T-cell (primary cell): Measurements from ENCODE around the gene CAPRIN2. TPM values are rescaled to one million over a fixed set of nuclear protein-coding genes. Genes with fewer than 3 reads are reported as not detected.
A peak's percentile ranks its signal among the peaks of the same experiment; 100 is the strongest.

Source experiments
- ATAC-seq, 4 experiments: fragments of 200-7000 bp in 3 of 4; fragments of 150-1000 bp in 1 of 4; cut with Tn5 transposase; replicated peaks in 1 of 4; 1 replicate in 3 of 4; 2 replicates in 1 of 4; pipeline ENCODE4 v1.10.0; 2021; ENCODE audit warnings: moderate library complexity in 3 of 4, mild to moderate bottlenecking in 2 of 4, moderate number of reproducible peaks in 1 of 4
- CTCF ChIA-PET, 2 donors: fragments of 300-600 bp; sonication (Branson Sonifier 250); formaldehyde crosslinking; loops; one replicate each; lab custom pipeline; 2022; ENCODE audit warnings: antibody characterized with exemption in 2 of 2; lab: Charles Lee
- POLR2A ChIA-PET, 2 donors: fragments of 300-600 bp; sonication (Branson Sonifier 250); formaldehyde crosslinking; loops; one replicate each; lab custom pipeline; 2022; ENCODE audit warnings: antibody characterized with exemption in 2 of 2; lab: Charles Lee
- DNase-seq, 35 experiments: peaks; one replicate each; pipeline versions ENCODE4 v3.0.0 to v3.0.0-alpha.2; 2013 to 2023
- H3K27ac ChIP-seq: one replicate; pipeline ENCODE4 v1.5.1; 2013; ENCODE audit warnings: low read length
- H3K27me3 ChIP-seq, 2 experiments: replicated peaks in 1 of 2; 1 replicate in 1 of 2; 2 replicates in 1 of 2; pipeline versions ENCODE4 v1.6.1 to v1.7.0; 2013; ENCODE audit warnings: low read length in 1 of 2, mixed read lengths in 1 of 2; ENCODE audit not compliant: control insufficient read depth in 2 of 2, insufficient read depth in 2 of 2; ENCODE audit errors: extremely low read depth in 1 of 2
- H3K36me3 ChIP-seq, 2 donors: 1 replicate in 1 of 2; 2 replicates in 1 of 2; pipeline versions ENCODE4 v1.6.1 to v1.7.0; 2013; ENCODE audit warnings: low read length in 1 of 2; ENCODE audit not compliant: control insufficient read depth in 2 of 2, insufficient read depth in 1 of 2; ENCODE audit errors: extremely low read depth in 1 of 2
- H3K4me1 ChIP-seq, 2 experiments: 1 replicate in 1 of 2; 2 replicates in 1 of 2; pipeline versions ENCODE4 v1.6.1 to v1.7.0; 2013; ENCODE audit warnings: low read length in 2 of 2, mixed read lengths in 1 of 2; ENCODE audit not compliant: insufficient read depth in 2 of 2, control insufficient read depth in 1 of 2; ENCODE audit errors: extremely low read depth in 1 of 2
- H3K4me3 ChIP-seq, 2 donors: 1 replicate in 1 of 2; 2 replicates in 1 of 2; pipeline versions ENCODE4 v1.5.1 to v1.7.0; 2013; ENCODE audit warnings: mild to moderate bottlenecking in 2 of 2, low read length in 1 of 2, moderate library complexity in 1 of 2; ENCODE audit not compliant: control insufficient read depth in 1 of 2; ENCODE audit errors: extremely low read depth in 1 of 2
- H3K9me3 ChIP-seq: 2 replicates; pipeline ENCODE4 v1.7.0; 2013
- H3K27ac Mint-ChIP-seq, 2 donors: one replicate each; pipeline ENCODE4 v1.8.0; 2020 to 2021; ENCODE audit warnings: mild to moderate bottlenecking in 2 of 2, mixed read lengths in 2 of 2
- H3K27me3 Mint-ChIP-seq, 2 donors: one replicate each; pipeline ENCODE4 v1.8.0; 2021 to 2022; ENCODE audit warnings: mixed read lengths in 2 of 2
- H3K36me3 Mint-ChIP-seq: one replicate; pipeline ENCODE4 v1.8.0; 2021; ENCODE audit warnings: mixed read lengths
- H3K4me1 Mint-ChIP-seq, 3 donors: one replicate each; pipeline ENCODE4 v1.8.0; 2020 to 2022; ENCODE audit warnings: mixed read lengths in 3 of 3, mild to moderate bottlenecking in 1 of 3
- H3K4me3 Mint-ChIP-seq, 3 donors: one replicate each; pipeline ENCODE4 v1.8.0; 2020 to 2022; ENCODE audit warnings: mild to moderate bottlenecking in 3 of 3, mixed read lengths in 3 of 3, moderate library complexity in 3 of 3
- H3K9me3 Mint-ChIP-seq, 3 donors: one replicate each; pipeline ENCODE4 v1.8.0; 2020 to 2022; ENCODE audit warnings: mixed read lengths in 3 of 3
- WGBS: methylation state at CpG from one replicate; pipeline ENCODE4 v1.1.5; 2013; ENCODE audit warnings: missing lambda C conversion rate; ENCODE audit not compliant: insufficient coverage; 5-methylcytosine and 5-hydroxymethylcytosine counted together
- total RNA-seq, 35 experiments: library from RNA in 6 of 35; stranded (reverse) in 6 of 35; fragments of 120-200 nt in 1 of 35; gene quantifications; one replicate each; pipeline versions ENCODE4 v1.2.1 to v1.2.4 and lab custom pipeline; 2013 to 2026

The CAPRIN2 gene
- total RNA-seq, 5 donors from 2014 or later (not counting 1 experiment from before 2014, with no cell fraction given): 26.3 to 38.9 (median 33.3) TPM

DNA sequence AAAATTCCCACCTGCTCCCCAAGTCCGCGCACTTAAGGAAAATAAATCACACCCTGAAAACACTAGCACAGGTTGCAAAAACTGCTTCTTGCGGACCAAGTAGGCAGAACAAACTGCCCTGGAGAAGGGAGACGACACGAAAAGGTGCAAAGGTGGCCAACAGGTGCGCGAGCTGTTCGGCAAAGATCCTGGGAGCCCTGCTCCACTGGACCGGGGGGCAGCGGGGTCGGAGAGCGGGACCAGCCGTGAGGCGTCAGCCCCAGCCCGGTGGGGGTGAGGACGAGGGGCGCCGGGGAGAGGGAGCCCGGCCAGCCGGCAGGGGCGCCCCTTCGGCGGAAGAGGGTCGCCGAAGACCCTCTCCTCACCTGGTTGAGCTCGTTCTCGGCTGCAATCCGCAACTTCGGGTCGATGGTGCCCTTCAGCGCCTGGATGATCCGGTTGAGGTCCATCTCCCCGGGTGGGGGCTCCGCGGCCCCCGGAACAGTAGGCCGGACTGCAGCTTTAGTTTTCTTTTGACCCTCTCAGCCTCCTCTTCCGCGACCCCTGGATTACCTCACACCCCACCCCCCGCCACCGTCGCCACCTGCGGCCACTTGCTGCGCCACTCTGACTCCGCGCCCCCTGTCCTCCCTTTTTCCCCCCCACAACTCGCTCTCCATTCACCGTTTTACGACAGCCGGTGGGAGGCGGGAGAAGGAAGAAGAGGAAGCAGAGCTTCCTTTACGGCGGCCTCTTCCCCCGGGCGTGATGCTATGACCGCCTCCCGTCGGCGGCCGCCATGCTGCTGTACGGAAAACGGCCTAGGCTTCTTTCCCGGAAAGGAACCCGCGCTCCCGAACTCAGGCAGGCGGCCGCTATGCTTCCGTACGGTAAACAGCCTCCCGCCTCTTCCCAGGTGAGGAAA, 59.3 kb downstream of the CAPRIN2 start, which contains the start of gene IPO8:
Gene IPO8 (minus strand): TSS at position 671 of the 904 bp plus-strand sequence. CDS start 222 bp downstream, at position 449.
- peaks cover 45 to 50% (median 48%) of the 10 kb centered on the region in 3 donors for H3K4me1 Mint-ChIP-seq
- POLR2A ChIA-PET: interaction anchor here (0.5 to 0.7 kb wide), 4 partner anchors 8 to 631 kb away, joined by 3 to 9 read pairs (median 4); partner anchors contain the start of gene SINHCAF (in 1 of the 2)

DNA sequence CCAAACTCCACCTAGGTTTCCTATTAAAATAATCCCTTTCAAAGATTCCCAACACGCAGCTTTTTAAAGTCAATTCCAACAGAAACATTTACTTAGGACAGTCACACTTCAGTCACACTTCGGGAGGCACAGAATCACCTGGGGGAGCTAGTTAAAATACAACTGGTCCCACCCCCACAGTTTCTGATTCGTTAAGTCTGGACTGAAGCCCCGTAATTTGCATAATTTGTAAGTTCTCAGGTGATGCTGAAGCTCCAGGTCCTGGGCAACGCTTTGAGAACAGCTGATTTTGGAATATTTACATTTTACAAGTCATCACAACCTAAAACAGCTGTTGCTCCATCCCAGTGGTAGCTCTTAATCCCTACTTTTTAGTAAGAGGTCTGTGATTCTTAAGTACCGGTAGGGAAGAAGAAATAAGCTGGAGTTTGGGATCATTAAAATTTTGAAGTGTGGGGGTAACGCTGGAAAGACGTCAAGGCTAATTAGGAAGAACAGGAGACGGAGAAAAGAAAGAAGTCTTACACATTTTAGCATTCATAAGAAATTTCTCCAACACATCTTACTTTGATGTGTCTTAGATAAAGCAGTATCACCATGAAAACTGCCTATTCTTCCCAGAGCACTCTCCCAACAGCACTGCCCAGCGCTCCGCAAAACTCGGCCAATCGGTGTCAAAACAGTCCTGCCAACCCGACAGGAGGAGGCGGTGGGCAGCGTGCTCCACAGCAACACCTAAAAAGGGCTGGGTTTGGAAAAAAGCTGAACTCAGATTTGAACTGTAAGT, 60.1 kb downstream of the CAPRIN2 start:
- 15% methylated on average over 7 of the region's 16 CpGs for WGBS
- Mint-ChIP-seq H3K4me3 (peak overlapping the region; percentile 95 to 97 (median 96)), H3K36me3 (peaks cover 4% of the 10 kb centered on the region), H3K9me3 (no peaks in the 10 kb centered on the region), H3K27me3 (no peaks in the 10 kb centered on the region), H3K27ac (peak overlapping the region; percentile 62 to 81), H3K4me1 (peaks cover 48 to 54% (median 48%) of the 10 kb centered on the region in 3 donors)
- peak in 8 of 35 experiments; percentile 2 to 17 (median 10) for DNase-seq
- ChIA-PET POLR2A (interaction anchor here in 1 of 2 donors (0.6 kb wide), 2 partner anchors 31 to 1520 kb away, joined by 3 read pairs; no protein-coding TSS in a partner anchor), CTCF (interaction anchor here (0.6 to 2.3 kb wide), 6 partner anchors 13 to 455 kb away, joined by 3 to 12 read pairs (median 5); partner anchors contain the start of gene CAPRIN2 (in 1 of the 2))
- H3K27me3 ChIP-seq: no peaks in the 10 kb centered on the region
- peak in 2 of 4 experiments; percentile 15 to 19 for ATAC-seq
- H3K4me3 ChIP-seq: peak overlapping the region; percentile 88 to 92
- H3K9me3 ChIP-seq: no peaks in the 10 kb centered on the region
- H3K4me1 ChIP-seq: peaks cover 17 to 21% of the 10 kb centered on the region in 2 experiments
- no peak overlapping the region for H3K27ac ChIP-seq
- no peaks in the 10 kb centered on the region for H3K36me3 ChIP-seq

More for the DNA sequence above, 59.3 kb downstream of the CAPRIN2 start, which contains the start of gene IPO8:
- Mint-ChIP-seq H3K27me3 (no peaks in the 10 kb centered on the region), H3K9me3 (no peaks in the 10 kb centered on the region), H3K4me3 (peak within 1 kb of the TSS; percentile 95 to 97 (median 96)), H3K36me3 (no peaks in the 10 kb centered on the region), H3K27ac (peak within 1 kb of the TSS; percentile 87 to 93)
- Histone ChIP-seq H3K27me3 (no peaks in the 10 kb centered on the region), H3K4me1 (peaks cover 17 to 21% of the 10 kb centered on the region in 2 experiments), H3K9me3 (no peaks in the 10 kb centered on the region), H3K4me3 (peak within 1 kb of the TSS; percentile 88 to 92), H3K27ac (peak within 1 kb of the TSS; percentile 61), H3K36me3 (no peaks in the 10 kb centered on the region)
- ATAC-seq (peak; percentile 90 to 93 (median 90)), DNase-seq (peak; percentile 67 to 89 (median 81))
- CTCF ChIA-PET: interaction anchor here (0.6 to 2.3 kb wide), 7 partner anchors 8 to 59 kb away, joined by 3 to 12 read pairs (median 4); partner anchors contain the start of gene CAPRIN2 (in 1 of the 2)
- 1% methylated on average over 59 of the region's 71 CpGs for WGBS

DNA sequence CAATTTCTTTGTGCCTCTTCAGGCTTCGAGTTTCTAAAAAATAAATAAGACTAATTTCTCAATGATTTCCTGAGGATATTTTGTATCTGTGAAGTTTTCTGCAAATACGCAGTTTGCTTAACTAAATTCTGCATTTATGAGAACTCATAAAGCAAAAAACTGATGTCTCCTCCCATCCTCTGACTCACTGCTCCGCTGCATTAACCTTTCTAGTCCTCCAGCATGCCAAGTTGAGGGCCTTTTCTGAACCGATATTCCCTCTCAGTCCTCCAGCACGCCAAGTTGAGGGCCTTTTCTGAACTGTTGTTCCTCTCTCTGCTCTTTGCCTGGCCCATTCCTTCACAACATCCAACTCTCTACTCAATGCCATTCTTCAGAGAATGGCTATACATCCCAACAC, 62.3 kb downstream of the CAPRIN2 start:
- Mint-ChIP-seq H3K4me1 (peaks cover 50 to 60% (median 54%) of the 10 kb centered on the region in 3 donors), H3K27me3 (no peaks in the 10 kb centered on the region), H3K27ac (no peak overlapping the region), H3K9me3 (no peaks in the 10 kb centered on the region), H3K36me3 (peaks cover 8% of the 10 kb centered on the region), H3K4me3 (peak overlapping the region in 1 of 3 donors; percentile 4)
- no peaks in the 10 kb centered on the region for H3K9me3 ChIP-seq
- peaks cover 17 to 21% of the 10 kb centered on the region in 2 experiments for H3K4me1 ChIP-seq
- H3K27ac ChIP-seq: no peak overlapping the region
- 97% methylated on average over 3 of the region's 5 CpGs for WGBS
- CTCF ChIA-PET: no interaction called here
- DNase-seq (no peak), ATAC-seq (no peak)
- no peaks in the 10 kb centered on the region for H3K36me3 ChIP-seq
- POLR2A ChIA-PET: no interaction called here
- H3K4me3 ChIP-seq: no peak overlapping the region
- no peaks in the 10 kb centered on the region for H3K27me3 ChIP-seq

DNA sequence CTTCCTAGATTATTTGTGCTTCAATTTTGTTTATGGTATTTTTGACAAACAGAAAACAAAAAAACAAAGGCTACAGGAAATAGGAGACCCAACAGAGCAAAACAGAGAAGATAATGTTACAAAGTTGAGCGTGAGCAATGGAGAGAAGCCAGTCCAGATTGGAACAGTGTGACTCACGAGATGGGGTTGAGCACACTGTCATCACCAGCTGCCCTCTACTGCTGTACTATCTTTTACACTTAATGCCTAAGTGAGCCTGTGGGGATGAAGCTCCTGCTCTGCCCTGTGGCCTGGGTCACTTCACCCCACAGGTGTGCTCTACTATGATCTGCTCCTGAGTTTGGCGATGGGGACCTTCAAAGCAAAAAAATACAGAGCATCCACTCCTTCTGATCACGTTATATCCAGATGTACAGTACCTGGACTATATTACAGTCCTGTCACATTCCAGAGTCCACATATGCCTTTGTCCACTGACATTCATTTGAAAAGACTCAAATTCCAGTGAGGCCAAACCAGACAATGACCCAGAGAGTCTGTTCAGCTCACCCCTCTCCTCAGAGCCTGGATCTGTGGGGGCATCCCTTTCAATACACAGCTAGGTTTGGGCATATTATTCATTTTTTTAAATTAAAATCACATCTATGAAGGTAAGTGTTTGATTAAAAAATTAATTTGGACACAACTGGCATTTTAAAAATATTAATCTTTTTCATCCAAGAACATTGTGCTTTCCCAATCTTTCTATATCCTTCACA, 63.5 kb downstream of the CAPRIN2 start:
- Mint-ChIP-seq H3K4me1 (peaks cover 53 to 61% (median 54%) of the 10 kb centered on the region in 3 donors), H3K27ac (no peak overlapping the region), H3K4me3 (no peak overlapping the region), H3K36me3 (peaks cover 10% of the 10 kb centered on the region), H3K27me3 (no peaks in the 10 kb centered on the region), H3K9me3 (no peaks in the 10 kb centered on the region)
- Histone ChIP-seq H3K27me3 (no peaks in the 10 kb centered on the region), H3K4me3 (no peak overlapping the region), H3K4me1 (peaks cover 16 to 17% of the 10 kb centered on the region in 2 experiments), H3K27ac (no peak overlapping the region), H3K9me3 (no peaks in the 10 kb centered on the region), H3K36me3 (no peaks in the 10 kb centered on the region)
- POLR2A ChIA-PET: no interaction called here
- 93% methylated on average over 4 of the region's 4 CpGs for WGBS
- ATAC-seq (no peak), DNase-seq (no peak)
- CTCF ChIA-PET: interaction anchor here in 1 of 2 donors (1.2 kb wide), 1 partner anchor 116 kb away, joined by 4 read pairs; no protein-coding TSS in a partner anchor

GRCh38 chr12:30687265-30687986, 67.3 kb downstream of the CAPRIN2 start:
- Mint-ChIP-seq H3K4me1 (peaks cover 21 to 29% (median 22%) of the 10 kb centered on the region in 3 donors), H3K4me3 (no peak overlapping the region), H3K27ac (no peak overlapping the region), H3K27me3 (no peaks in the 10 kb centered on the region), H3K9me3 (no peaks in the 10 kb centered on the region), H3K36me3 (peaks cover 37% of the 10 kb centered on the region)
- Histone ChIP-seq H3K4me1 (no peaks in the 10 kb centered on the region), H3K4me3 (no peak overlapping the region), H3K27me3 (no peaks in the 10 kb centered on the region), H3K27ac (no peak overlapping the region), H3K36me3 (peaks cover 0 to 11% of the 10 kb centered on the region in 2 donors), H3K9me3 (no peaks in the 10 kb centered on the region)
- no peak for DNase-seq
- ATAC-seq: no peak
- POLR2A ChIA-PET: interaction anchor here in 1 of 2 donors (0.6 kb wide), 1 partner anchor 8 kb away, joined by 9 read pairs; the partner anchor contains the start of gene IPO8
- WGBS: 100% methylated on average over 1 of the region's 2 CpGs
- CTCF ChIA-PET: interaction anchor here in 1 of 2 donors (0.6 kb wide), 1 partner anchor 8 kb away, joined by 3 read pairs; the partner anchor contains the start of gene IPO8
